Stomach (tissue), 9 donors: Measurements from ENCODE around the gene CLTC. TPM values are rescaled to one million over a fixed set of nuclear protein-coding genes. Genes with fewer than 3 reads are reported as not detected.

ENCODE experiments used
- DNase-seq, 2 donors: peaks; one replicate each; pipeline versions ENCODE4 v3.0.0 to v3.0.0-alpha.2; 2013 to 2019
- H3K27ac ChIP-seq, 5 donors: fragments of 200-600 bp in 4 of 5; sonication (generic) in 4 of 5; one replicate each; pipeline ENCODE4 v1.5.1; 2013 to 2019; ENCODE audit warnings: mild to moderate bottlenecking in 1 of 5, moderate library complexity in 1 of 5
- H3K27me3 ChIP-seq, 3 donors: fragments of 200-600 bp; sonication (generic); one replicate each; pipeline ENCODE4 v1.5.1; 2017 to 2019; ENCODE audit warnings: mixed run types in 1 of 3
- H3K36me3 ChIP-seq, 4 donors: fragments of 200-600 bp; sonication (generic); 1 replicate in 3 of 4; 2 replicates in 1 of 4; pipeline ENCODE4 v1.5.1; 2016 to 2019
- H3K4me1 ChIP-seq, 4 donors: fragments of 200-600 bp; sonication (generic); one replicate each; pipeline ENCODE4 v1.5.1; 2016 to 2019
- H3K4me3 ChIP-seq, 4 donors: fragments of 200-600 bp; sonication (generic) in 3 of 4; one replicate each; pipeline ENCODE4 v1.5.1; 2016 to 2019; ENCODE audit warnings: mild to moderate bottlenecking in 1 of 4
- H3K9me3 ChIP-seq, 4 donors: fragments of 200-600 bp; sonication (generic); one replicate each; pipeline ENCODE4 v1.5.1; 2016 to 2019
- EP300 ChIP-seq: sonication (generic); formaldehyde crosslinking; IDR thresholded peaks from one replicate; pipeline ENCODE4 v1.6.1; 2017; ENCODE audit warnings: antibody characterized with exemption
- POLR2A ChIP-seq, 4 donors: fragments of 450-650 bp; IDR thresholded peaks; one replicate each; pipeline ENCODE4 v1.6.1; 2016; ENCODE audit warnings: antibody characterized with exemption in 4 of 4, control low read depth in 2 of 4, mild to moderate bottlenecking in 1 of 4, moderate library complexity in 1 of 4
- POLR2AphosphoS5 ChIP-seq, 3 donors: sonication (generic); formaldehyde crosslinking; IDR thresholded peaks; one replicate each; pipeline ENCODE4 v1.6.1; 2016; ENCODE audit warnings: antibody characterized with exemption in 3 of 3
- WGBS, 5 donors: extraction: QIAGEN DNeasy Blood & Tissue Kit in 3 of 5; methylation state at CpG; one replicate each; pipeline versions ENCODE4 v1.1.5 to v1.1.7; 2013 to 2018; 5-methylcytosine and 5-hydroxymethylcytosine counted together
- intact Hi-C: fragments of 100-400 bp; cut with DNase I; formaldehyde crosslinking; loops from one replicate; pipeline ENCODE4 v1.15.1; 2023; ENCODE audit warnings: low total_unique reads
- polyA plus RNA-seq, 3 donors: library from polyadenylated mRNA; stranded (reverse); fragments of 200-250 nt; gene quantifications; one replicate each; pipeline ENCODE4 v1.2.3, GENCODE V29; 2013
- total RNA-seq, 5 donors: library from RNA; depleted of rRNA; stranded (reverse); fragments of >200 nt; gene quantifications; one replicate each; pipeline versions ENCODE4 v1.1.0 to v1.2.3, GENCODE V29; 2014 to 2016
- TF ChIP-seq, protein P1 (sequence below), 7 experiments: fragments of 450-650 bp in 4 of 7; fragments of 200-600 bp in 3 of 7; sonication (generic) in 3 of 7; IDR thresholded peaks; one replicate each; pipeline ENCODE4 v1.5.1; 2016 to 2019; ENCODE audit warnings: antibody characterized with exemption in 7 of 7, control low read depth in 2 of 7, mild to moderate bottlenecking in 1 of 7
- donor health status: healthy with polysubstance abuse.
- donor health status: Bipolar disorder and iron deficiency.
- donor health status: healthy.

The CLTC gene
- total and polyA plus RNA-seq, 8 donors = 38.5 to 363 (median 135) TPM

DNA sequence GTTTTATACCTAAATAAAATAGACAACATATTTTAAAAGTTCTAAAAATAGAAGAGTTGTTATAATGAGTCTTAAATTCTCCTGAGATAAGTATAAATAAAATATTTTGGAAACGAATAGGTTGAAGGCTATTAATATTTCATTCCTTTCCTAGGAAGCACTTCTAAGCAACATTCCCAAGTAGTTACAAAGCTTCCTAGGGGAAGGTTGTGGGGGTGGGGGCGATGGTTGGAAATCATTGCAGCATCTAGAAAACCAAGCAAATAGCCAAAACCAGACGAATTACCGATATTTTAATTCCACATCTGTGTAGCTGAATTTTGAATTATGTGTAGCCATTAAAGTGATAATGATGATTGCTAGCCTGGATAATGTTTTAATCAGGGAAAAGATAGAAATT, 60.6 kb downstream of the CLTC start:
- no peak for DNase-seq
- TF ChIP-seq, protein P1, sequence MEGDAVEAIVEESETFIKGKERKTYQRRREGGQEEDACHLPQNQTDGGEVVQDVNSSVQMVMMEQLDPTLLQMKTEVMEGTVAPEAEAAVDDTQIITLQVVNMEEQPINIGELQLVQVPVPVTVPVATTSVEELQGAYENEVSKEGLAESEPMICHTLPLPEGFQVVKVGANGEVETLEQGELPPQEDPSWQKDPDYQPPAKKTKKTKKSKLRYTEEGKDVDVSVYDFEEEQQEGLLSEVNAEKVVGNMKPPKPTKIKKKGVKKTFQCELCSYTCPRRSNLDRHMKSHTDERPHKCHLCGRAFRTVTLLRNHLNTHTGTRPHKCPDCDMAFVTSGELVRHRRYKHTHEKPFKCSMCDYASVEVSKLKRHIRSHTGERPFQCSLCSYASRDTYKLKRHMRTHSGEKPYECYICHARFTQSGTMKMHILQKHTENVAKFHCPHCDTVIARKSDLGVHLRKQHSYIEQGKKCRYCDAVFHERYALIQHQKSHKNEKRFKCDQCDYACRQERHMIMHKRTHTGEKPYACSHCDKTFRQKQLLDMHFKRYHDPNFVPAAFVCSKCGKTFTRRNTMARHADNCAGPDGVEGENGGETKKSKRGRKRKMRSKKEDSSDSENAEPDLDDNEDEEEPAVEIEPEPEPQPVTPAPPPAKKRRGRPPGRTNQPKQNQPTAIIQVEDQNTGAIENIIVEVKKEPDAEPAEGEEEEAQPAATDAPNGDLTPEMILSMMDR (IDR thresholded peaks at IDR 0.05) = no peak
- Histone ChIP-seq H3K4me3 (no peak overlapping the region), H3K27ac (no peak overlapping the region), H3K27me3 (no peaks in the 10 kb centered on the region), H3K9me3 (no peaks in the 10 kb centered on the region), H3K4me1 (no peaks in the 10 kb centered on the region), H3K36me3 (peaks cover 86 to 100% (median 100%) of the 10 kb centered on the region in 4 donors)
- intact Hi-C loops = no loop called here
- 77 to 90% (median 85%) methylated on average over 4 of the region's 4 CpGs for WGBS, 5 donors

DNA sequence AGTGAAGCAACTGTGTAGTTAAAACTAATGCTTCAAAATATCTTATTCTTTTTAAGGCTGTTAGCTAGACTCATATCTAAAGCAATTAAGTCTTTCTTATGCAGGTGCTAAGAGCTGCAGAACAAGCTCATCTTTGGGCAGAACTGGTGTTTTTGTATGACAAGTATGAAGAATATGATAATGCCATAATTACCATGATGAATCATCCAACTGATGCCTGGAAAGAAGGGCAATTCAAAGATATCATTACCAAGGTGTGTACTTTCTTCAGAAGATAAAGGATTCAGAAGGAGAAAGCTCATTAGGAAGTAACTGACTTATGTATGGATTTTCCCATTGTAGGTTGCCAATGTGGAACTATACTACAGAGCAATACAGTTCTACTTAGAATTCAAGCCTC, 63.6 kb downstream of the CLTC start:
- TF ChIP-seq, protein P1 (IDR thresholded peaks at IDR 0.05) = no peak
- TF ChIP-seq POLR2AphosphoS5 (IDR thresholded peaks at IDR 0.05) = no peak
- TF ChIP-seq EP300 = no peak
- no peak for TF ChIP-seq POLR2A (IDR thresholded peaks at IDR 0.05)
- intact Hi-C loops = no loop called here
- no peaks in the 10 kb centered on the region for H3K4me1 ChIP-seq
- no peak overlapping the region for H3K27ac ChIP-seq
- no peaks in the 10 kb centered on the region for H3K9me3 ChIP-seq
- DNase-seq = no peak
- no peak overlapping the region for H3K4me3 ChIP-seq
- no peaks in the 10 kb centered on the region for H3K27me3 ChIP-seq
- peaks cover 64 to 100% (median 100%) of the 10 kb centered on the region in 4 donors for H3K36me3 ChIP-seq

DNA sequence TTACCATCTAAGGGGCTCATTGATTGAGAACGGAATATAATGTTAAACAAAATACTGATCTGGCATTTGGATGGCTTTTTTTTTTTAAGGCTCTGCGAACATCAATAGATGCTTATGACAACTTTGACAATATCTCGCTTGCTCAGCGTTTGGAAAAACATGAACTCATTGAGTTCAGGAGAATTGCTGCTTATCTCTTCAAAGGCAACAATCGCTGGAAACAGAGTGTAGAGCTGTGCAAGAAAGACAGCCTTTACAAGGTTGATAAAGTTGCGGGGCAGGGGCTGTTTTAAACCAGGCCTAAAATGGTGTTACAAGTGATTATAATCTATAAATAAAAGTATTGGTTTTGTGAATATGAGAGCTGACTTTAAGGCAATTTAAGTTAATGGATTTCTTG, 65.3 kb downstream of the CLTC start:
- peaks cover 67 to 100% (median 99%) of the 10 kb centered on the region in 4 donors for H3K36me3 ChIP-seq

DNA sequence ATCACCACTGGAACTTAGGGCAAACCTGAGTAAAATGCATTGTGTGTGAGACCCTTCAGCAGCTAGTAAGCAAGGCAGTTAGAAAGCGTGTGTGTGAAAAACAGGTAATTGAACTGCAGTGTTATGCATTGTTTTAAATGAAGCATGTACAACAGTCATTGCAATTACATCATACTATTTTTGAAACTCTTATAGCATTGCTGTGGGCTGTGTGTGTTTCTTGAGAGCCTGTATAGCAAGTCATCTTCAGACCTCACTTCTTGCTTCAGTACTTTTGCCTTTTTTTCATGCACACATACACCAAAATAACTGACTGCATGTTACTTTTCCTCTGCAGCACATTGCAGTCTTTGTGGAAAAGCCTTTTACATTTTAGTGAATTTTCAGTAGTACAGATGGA, 68.3 kb downstream of the CLTC start:
- intact Hi-C loops = no loop called here
- Histone ChIP-seq H3K27ac (no peak overlapping the region), H3K27me3 (no peaks in the 10 kb centered on the region), H3K36me3 (peaks cover 58 to 100% (median 99%) of the 10 kb centered on the region in 4 donors), H3K4me3 (no peak overlapping the region), H3K4me1 (peaks cover 0 to 5% (median 0%) of the 10 kb centered on the region in 4 donors), H3K9me3 (no peaks in the 10 kb centered on the region)
- 72 to 97% (median 84%) methylated on average over 1 of the region's 1 CpG for WGBS, 5 donors
- no peak for DNase-seq
- TF ChIP-seq POLR2AphosphoS5 (IDR thresholded peaks at IDR 0.05) (no peak), POLR2A (IDR thresholded peaks at IDR 0.05) (no peak), EP300 (no peak)
- TF ChIP-seq, protein P1 (IDR thresholded peaks at IDR 0.05) = no peak

More for the DNA sequence above, 65.3 kb downstream of the CLTC start:
- H3K4me3 ChIP-seq = no peak overlapping the region
- intact Hi-C loops = no loop called here
- no peak for TF ChIP-seq POLR2AphosphoS5 (IDR thresholded peaks at IDR 0.05)
- TF ChIP-seq, protein P1 (IDR thresholded peaks at IDR 0.05) = no peak
- TF ChIP-seq POLR2A (IDR thresholded peaks at IDR 0.05) = no peak
- no peak for TF ChIP-seq EP300
- no peaks in the 10 kb centered on the region for H3K27me3 ChIP-seq
- WGBS, 5 donors = 54 to 80% (median 63%) methylated on average over 6 of the region's 6 CpGs
- no peaks in the 10 kb centered on the region for H3K9me3 ChIP-seq
- no peak overlapping the region for H3K27ac ChIP-seq
- H3K4me1 ChIP-seq = peaks cover 0 to 5% (median 0%) of the 10 kb centered on the region in 4 donors
- no peak for DNase-seq
